Activated CD4-positive, alpha-beta T cell treated with anti-CD3 and anti-CD28 coated beads, Interleukin-2, amount 50 U/mL, for 16 hours (primary cell): ENCODE data around the gene ACACA.

Experiments used
- DNase-seq: peaks from one replicate; pipeline ENCODE4 v3.0.0-alpha.2; 2020

The ACACA gene

GRCh38 chr17:37219876-37220606 lies 186.6 kb downstream of the ACACA start:
- no peak for DNase-seq

GRCh38 chr17:37218849-37219248 lies 187.8 kb downstream of the ACACA start:
- DNase-seq = no peak

DNA sequence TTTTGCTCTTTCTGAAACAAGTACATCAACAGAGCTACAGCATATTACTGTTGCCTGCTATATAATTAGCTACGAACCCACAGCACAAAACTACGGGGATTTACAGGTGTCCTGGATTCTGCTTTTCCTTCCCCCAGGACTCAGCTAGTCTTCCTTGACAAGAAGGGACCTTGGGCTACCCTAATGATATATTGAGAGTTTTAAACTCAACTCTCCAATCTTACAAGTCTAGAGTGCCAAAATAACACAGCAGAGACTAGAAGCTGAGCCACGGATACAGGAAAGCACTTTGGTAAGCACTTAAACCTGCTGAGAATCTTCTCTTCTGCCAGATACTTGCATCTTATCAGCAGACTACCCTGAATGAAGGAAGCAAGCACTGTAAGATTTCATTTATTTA lies 192.2 kb downstream of the ACACA start:
- DNase-seq = no peak

DNA sequence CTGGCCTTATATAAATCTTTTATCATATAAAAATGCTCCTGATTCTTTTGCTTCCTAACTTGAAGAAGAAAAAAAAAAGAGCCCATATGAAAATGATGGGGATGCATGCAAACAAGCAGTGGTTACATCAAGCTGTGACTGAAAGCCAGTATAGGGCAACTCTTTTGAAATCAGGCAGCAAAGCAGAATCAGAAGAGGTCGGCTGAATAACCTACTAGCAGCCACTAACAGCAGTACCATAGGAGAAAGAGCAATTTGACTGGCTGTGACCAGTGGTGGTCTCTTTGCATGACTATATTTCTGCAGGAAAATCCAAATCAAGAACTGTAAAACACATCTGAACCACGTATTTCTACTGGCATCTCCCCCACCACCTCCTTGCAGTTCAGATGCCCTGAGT lies 192.7 kb downstream of the ACACA start:
- no peak for DNase-seq

GRCh38 chr17:37212179-37212578 lies 194.5 kb downstream of the ACACA start:
- DNase-seq = no peak

DNA sequence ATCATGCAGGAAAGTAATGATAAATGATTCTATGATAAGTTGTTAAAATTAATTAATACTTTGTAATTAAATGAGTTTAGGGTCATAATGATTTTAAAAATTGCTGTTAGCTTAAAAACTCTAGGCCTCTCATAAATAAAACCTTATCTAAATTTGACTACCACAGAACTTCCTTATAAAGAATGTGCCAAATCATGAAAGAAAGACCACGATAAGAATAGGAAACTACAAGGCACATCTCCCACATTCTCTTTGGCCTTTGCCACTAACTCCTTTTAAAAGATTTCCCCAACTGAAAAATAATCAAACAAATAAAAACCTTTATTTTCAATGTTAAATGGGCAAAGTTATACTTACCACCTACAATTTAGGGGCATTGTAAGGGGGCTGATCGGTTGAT lies 195.5 kb downstream of the ACACA start:
- no peak for DNase-seq

DNA sequence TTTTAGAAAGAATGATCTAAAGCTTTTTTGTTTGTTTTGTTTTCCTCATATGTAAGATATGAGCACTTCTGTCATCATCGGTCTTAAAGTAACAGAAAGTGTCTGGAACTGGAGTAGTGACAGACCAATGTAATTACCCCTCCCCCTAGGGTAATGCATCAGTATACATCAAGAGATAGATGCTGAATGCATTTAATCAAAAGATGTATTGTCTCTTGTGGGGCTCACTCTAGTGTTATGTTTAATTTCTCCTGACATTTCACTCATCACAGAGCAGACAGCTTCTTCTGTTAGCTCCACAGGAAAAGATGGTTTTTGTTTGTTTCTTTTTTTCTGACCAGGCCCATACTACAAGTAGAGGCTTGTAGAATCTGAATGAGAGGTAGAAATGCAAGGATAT lies 199.5 kb downstream of the ACACA start:
- DNase-seq = no peak

- no peak for DNase-seq
Measured at GRCh38 chr17:37206299-37206698, 200.3 kb downstream of the ACACA start.

- DNase-seq = no peak
Measured at GRCh38 chr17:37200497-37200896, 206.1 kb downstream of the ACACA start.

DNA sequence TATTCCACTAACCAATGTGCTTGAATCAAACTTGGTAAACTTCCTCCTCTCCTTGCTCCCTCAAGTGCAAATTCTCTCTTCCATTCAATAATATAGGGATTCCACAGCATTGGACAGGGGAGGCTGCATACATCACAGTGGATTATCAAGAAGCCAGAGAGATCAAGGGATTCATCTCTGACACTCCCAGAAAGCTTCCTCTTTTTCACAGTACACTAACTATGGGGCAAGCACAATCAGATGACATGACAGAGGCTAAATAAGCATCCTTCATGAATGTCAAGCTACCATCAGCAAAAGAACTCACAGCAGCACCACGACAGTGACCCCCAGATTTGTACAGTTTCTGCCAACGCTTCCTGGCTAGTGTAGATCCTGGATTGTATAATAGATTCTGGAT lies 209.3 kb downstream of the ACACA start:
- no peak for DNase-seq

- DNase-seq = no peak
Measured at GRCh38 chr17:37194208-37194607, 212.4 kb downstream of the ACACA start.

DNA sequence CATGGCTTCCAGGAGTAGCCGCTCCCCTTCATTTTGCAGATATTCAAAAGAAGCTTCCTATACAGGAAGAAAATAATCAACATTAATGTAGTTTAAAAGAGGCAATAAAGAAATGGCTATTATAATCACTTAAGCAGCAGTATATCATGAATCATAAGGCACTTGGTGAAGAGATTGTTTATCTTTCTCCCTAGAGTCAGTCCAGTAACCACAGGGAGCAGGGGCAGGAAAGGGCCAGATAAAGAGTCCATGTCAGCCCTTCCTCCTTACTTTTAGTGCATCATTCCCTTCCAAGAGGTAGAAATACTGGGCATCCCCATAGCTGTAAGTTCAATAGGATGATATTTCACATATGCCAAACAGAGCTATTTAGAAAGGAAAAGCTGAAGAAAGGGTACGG lies 215.4 kb downstream of the ACACA start:
- no peak for DNase-seq

DNA sequence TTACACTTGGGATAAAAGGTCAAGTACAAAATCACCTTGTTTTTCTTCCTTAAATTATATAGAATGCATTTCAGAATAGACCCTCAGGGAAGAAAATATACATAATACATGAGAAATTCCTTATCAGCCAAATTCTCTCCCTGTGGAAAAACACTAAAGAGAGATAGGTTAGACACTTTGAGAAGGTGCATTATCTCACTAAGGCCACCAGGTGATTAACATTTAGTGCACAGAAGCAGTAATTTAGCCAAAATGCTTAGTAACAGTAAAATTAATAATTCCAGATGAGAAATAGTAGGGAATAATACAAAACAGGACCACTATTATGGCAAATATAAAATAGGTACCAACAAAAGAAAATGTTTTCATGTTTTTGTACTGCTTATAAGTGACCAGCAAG lies 216.1 kb downstream of the ACACA start:
- DNase-seq = no peak

DNA sequence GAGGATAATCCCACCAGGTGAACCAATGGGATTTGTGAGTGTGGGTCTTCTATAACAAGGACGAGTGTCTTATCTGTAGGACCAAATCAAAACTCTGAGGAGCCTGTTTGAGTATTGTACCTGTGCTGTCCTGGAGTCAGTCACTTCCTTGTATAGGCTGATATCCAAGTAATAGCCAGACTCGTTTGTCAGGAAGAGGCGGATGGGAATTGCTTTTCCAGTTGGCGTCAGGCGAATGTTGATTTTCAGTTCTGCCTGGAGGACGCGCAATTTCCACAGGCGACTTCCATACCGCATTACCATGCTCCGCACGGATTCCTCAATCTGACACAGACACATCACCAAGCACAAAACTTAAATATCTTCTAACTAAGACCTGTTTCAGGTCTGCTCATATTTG lies 218.5 kb downstream of the ACACA start:
- no peak for DNase-seq

GRCh38 chr17:37187262-37187661 lies 219.4 kb downstream of the ACACA start:
- no peak for DNase-seq

GRCh38 chr17:37182786-37183465 lies 223.7 kb downstream of the ACACA start:
- no peak for DNase-seq

GRCh38 chr17:37180376-37180775 lies 226.3 kb downstream of the ACACA start:
- no peak for DNase-seq

DNA sequence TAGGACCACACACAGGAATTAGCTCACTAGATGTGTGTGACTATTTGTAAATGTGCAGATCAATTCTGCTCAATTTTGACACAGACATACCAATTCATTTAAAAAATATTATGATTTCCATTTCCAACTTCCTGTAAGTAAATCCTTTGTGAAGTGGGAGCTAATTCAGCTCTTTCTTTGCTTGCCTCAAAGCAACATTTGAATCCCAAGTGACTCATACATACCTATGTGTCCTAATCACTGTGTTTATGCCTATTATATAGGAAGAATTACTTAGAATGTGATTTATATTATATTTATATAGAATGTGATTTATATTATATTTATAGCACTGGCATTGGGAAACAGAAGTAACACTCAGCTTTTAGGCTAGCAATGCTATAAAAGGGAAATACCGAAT lies 226.7 kb downstream of the ACACA start:
- no peak for DNase-seq

GRCh38 chr17:37177254-37177870 lies 229.3 kb downstream of the ACACA start:
- DNase-seq = no peak

DNA sequence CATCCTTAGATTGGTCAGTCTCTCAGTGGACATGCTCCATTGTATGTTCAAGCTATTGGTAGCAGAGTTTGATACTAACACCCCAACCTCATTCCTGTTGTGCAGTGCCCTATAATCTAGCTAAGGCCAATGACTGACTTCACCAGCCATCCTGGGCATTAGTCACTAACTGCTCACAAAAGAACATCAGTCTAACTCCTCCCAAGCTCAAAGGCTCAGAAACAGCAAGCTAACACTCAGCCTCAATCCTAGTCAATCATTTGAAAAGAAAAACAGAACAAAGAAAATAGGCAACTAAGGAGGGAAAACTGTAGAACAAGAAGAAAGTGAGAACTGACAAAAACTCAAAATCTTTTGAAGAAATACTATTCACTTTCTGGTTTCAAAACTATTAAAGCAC lies 229.9 kb downstream of the ACACA start:
- DNase-seq = no peak

- no peak for DNase-seq
Measured at GRCh38 chr17:37174205-37174604, 232.4 kb downstream of the ACACA start.

- no peak for DNase-seq
Measured at GRCh38 chr17:37170881-37171425, 235.7 kb downstream of the ACACA start.

GRCh38 chr17:37168731-37169353 lies 237.8 kb downstream of the ACACA start:
- no peak for DNase-seq

DNA sequence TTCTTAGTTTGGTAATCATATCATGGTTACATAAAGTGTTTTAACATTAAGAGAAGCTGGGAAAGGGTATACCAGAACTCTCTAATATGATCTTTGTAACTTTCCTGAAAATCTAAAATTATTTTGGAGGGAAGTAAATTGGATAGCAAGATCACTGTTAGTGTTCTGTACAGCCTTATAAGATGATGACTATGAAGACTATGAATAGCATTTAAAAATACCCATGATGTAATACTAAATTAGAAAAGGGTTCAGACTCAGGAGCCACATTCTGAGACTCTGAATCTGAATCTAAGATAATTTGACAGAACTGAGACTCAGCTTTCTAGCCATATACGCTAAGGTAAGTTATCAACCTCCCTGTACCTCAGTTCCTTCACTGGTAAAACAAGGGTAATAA lies 238.9 kb downstream of the ACACA start:
- DNase-seq = no peak
